Left cardiac atrium (tissue), 4 donors: Measurements from ENCODE around the gene PSMA4. TPM values are rescaled to one million over a fixed set of nuclear protein-coding genes. Genes with fewer than 3 reads are reported as not detected.
"Not testable (repeated sequence)": the region's sequence is repeated elsewhere in the genome, so short reads cannot be mapped to it uniquely, and the experiment has no call there.

Source experiments
- ATAC-seq, 2 donors: fragments of 200-7000 bp; cut with Tn5 transposase; one replicate each; pipeline ENCODE4 v1.9.1; 2020; ENCODE audit warnings: mild to moderate bottlenecking in 2 of 2, moderate library complexity in 2 of 2
- DNase-seq: peaks from one replicate; pipeline ENCODE4 v3.0.0-alpha.2; 2020
- intact Hi-C, 2 donors: fragments of 100-400 bp; cut with DNase I; formaldehyde crosslinking; loops; one replicate each; pipeline versions ENCODE4 v1.14.1 to v1.15.1; 2022 to 2023
- long read RNA-seq: library from polyadenylated mRNA; unstranded; transcript quantifications from one replicate; pipeline ENCODE4 v2.0.0, GENCODE V29; 2021
- total RNA-seq, 2 donors: library from RNA; stranded (reverse); fragmentation: NEBNext Ultra II Directional; extraction: Animal tissue kit (Norgen Biotek cat#: 25700); gene quantifications; one replicate each; pipeline ENCODE4 v1.2.1, GENCODE V29; 2021
- donor health status: DM: no; HTN: yes; CAD: no.
- donor health status: DM: no; HTN: yes; CAD: no; lungs with severe emphysema.
- donor health status: DM: yes; HTN: yes; CAD: no.
- donor health status: Dilated cardiomyopathy.

Gene PSMA4
- total RNA-seq = 100 to 1,000 TPM in 1 of 2 donors, 10 to 100 TPM in 1; 97.4 to 104 TPM
- long read RNA-seq, full-length matches to known transcripts = 13 of 18 reads
- long read RNA-seq, partial matches to known transcripts = 3 of 18 reads
- long read RNA-seq, other reads (novel, unspliced or antisense) = 2 of 18 reads

DNA sequence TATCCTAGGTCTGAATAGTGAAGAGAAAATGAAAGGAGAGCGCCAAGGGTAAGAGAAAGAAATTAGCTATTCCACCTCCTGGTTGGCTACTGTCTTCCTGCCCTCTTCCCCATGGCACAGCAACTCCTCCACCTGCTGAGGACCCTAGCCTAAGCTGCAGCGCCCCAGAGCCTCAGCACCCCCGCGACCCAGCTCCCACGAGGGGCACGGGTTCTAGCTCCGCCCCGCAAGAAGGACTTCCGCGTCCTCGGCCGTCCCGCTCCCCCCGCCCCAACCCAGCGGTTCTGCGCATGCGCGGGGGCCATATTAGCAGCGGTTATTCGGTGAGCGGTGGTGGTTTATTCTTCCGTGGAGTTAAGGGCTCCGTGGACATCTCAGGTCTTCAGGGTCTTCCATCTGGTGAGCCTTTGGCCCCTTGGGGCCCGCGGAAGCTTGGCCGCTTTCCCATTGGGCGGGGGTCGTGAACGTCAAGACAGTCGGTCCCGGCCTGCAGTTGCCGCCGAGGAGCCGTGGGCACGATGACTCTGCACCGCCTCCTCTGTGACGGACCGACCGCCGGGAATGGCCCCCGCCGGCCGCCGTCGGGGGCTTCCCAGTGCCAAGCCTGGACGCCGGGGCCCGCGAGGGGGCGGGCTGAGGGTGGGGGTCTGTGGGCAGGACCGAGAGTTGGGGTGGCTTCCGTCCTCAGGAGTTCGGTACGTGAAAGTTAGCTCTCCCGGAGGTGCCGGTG lies at the start of gene PSMA4:
Gene PSMA4 (plus strand): TSS at position 304 of the 730 bp plus-strand sequence. CDS start 1,484 bp downstream, outside the sequence.
- peak; percentile 94 for DNase-seq
- intact Hi-C loops = no loop called here
- peak; percentile 94 to 96 for ATAC-seq

DNA sequence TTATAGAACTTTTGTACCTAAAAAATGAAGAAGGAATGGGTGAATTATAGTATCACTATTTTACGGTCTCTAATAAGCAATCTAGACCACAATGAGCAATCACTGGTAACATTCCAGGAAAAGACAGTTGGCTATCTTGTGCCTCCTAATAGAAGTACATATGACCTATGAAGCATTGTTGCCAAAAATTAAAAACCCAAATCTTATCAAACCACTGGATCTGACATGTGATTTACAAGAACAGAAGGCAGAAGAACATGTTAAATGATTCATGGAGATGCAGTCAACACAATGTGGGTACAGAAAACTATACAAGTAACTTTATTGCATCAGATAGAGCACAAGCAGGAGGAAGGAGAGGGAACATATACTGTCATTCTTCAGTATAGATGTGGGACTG lies 47.4 kb upstream of the PSMA4 start:
- DNase-seq (no peak), ATAC-seq (no peak)
- intact Hi-C loops = no loop called here

DNA sequence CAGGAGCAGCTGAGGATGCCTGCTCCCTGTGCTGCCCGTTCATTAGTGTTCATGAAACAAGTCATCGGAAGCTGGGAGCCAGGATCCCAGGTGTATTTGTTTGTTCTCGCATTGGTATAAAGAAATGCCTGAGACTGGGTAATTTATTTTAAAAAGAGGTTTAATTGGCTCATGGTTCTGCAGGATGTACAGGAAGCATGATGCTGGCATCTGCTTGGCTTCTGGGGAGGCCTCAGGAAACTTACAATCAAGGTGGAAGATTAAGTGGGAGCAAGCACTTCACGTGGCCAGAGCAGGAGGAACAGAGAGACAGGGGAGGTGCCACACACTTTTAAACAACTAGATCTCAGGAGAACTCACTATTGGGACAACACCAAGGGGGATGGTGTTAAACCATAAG lies 38.4 kb upstream of the PSMA4 start:
- ATAC-seq = no peak
- intact Hi-C loops = no loop called here
- no peak for DNase-seq

DNA sequence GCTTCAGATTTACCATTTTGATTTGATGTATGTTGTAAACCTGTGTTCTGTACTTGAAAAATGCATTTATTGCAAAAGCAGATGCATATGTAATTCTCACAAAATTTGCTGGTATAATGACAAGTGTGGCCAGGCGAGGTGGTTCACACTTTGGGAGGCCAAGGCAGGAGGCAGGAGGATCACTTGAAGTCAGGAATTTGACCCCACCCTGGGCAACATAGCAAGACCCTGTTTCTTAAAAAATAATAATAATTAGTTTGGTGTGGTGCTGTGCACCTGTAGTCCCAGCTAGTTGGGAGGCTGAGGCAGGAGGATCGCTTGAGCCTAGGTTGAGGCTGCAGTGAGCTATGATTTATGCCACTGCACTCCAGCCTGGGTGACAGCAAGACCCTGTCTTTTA lies 37.6 kb upstream of the PSMA4 start:
- ATAC-seq (no peak), DNase-seq (no peak)
- intact Hi-C loops = no loop called here

DNA sequence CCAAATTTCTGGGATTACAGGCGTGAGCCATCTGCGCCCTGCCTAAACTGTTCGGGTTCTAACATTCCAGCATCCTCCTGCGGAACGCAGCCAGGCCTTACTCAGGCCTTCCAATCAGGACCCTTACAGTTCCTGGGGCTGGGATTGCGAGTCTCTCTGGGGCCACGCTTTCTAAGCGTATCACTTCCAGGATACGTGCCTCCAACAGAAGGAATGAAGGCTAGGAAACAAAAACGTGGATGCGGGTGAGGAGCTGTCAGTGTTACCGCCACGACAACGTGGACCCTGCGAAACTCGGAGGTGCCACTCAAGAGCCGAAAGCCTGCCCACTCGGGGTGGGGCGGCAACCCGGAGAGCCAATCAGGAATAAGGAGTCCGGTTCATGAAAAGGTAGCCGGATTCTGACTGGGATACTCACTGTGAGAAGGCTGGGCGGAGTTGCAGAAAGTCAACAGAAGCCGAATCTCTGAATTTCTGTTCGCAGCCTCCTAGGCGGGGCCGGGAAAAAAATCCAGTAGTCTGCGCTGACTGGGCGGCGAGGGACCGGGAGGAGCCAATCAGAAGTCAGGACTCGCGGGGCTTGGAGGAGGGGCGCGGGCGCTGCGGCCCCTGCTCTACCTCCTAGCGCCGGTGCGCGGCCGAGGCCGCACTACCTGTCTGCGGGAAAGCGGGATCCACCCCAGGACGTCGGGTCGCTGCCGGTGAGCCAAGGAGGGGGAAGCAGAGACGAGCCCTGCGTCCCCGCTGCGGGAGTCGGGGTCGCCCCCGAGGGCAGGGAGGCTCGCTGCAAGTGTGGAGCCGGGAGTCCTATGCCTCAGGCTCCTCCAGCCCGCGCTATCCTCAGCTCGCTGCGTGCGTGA lies 33.0 kb upstream of the PSMA4 start, which contains the start of gene HYKK:
Gene HYKK (plus strand): TSS at position 607 of the 860 bp plus-strand sequence. CDS start 5,512 bp downstream, outside the sequence.
- intact Hi-C loops = no loop called here
- peak; percentile 98 for ATAC-seq

DNA sequence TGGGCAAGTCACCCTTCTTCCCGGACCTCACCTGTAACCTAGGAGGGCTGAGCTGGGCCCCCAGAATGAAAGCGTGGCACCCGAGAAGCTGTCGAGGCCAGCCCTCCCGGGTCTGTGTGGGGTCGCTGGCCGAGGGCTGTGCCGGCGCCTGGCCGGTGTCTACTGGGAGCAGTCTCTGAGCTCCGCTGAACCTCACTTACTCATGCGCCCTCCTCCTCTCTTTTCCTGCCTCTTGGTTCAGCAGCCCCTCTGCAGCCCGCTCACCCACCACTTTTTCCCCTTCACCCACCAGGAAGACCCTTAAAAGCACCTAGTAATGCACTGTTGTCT lies 32.4 kb upstream of the PSMA4 start:
- DNase-seq (no peak), ATAC-seq (peak; percentile 29 to 53)
- intact Hi-C loops = no loop called here

More for the DNA sequence above, 33.0 kb upstream of the PSMA4 start, which contains the start of gene HYKK:
- peak; percentile 94 for DNase-seq

DNA sequence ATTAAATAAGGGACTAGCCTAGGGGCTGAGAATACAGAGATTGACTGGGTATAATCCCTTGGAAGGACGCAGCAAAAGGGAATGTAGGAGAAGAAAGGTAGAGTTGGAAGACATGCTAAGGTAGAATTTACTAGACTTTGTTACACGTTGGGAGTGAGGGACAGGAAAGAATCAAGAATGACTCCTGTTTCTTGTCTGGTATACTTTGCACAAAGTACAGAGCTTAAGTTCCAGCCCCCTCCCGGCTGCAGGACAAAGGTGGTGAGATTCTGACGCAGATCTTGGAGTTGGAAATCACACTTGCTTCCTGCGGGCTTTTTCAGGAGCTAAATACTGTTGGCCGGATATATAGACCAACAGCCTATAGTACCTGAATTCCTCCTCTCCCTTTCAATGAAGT lies 32.0 kb upstream of the PSMA4 start:
- no peak for DNase-seq
- ATAC-seq = no peak
- intact Hi-C loops = no loop called here

DNA sequence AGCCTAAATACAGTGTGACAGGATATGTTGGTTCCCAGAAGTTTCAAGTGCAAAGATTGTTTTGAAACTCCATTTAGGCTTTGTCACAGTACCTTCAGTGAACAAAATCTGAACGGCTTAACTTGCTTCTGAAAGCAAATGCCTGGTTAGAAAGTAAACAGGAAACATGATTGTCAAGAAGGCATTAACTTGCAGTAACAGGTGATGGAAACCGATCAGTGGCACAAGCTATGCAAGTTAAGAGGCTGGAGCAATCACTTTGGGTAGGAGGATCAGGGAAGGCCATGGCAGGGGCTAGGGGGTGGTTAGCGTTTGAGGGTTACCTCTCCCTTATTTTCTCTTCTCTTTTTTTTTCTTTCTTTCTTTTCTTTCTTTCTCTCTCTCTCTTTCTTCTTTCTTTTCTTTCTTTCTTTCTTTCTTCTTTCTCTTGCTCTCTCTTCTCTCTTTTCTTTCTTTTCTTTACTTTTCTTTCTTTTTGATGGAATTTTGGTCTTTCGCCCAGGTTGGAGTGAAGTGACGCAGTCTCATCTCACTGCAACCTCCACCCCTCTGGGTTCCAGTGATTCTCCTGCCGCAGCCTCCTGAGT lies 30.4 kb upstream of the PSMA4 start:
- intact Hi-C loops = no loop called here
- no peak for ATAC-seq
- DNase-seq = no peak

DNA sequence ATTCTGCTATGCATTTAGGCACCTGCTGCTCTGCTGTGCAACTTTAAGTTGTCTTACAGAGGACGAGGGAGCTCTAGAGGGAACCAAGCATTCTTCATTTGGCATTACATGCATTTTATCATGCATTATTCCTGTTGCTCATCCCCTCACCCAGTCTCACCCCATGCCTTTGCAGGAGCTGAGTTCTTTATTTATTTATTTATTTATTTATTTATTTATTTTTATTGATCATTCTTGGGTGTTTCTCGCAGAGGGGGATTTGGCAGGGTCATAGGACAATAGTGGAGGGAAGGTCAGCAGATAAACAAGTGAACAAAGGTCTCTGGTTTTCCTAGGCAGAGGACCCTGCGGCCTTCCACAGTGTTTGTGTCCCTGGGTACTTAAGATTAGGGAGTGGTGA lies 20.2 kb upstream of the PSMA4 start:
- DNase-seq, ATAC-seq, intact Hi-C loops: not testable (repeated sequence)

DNA sequence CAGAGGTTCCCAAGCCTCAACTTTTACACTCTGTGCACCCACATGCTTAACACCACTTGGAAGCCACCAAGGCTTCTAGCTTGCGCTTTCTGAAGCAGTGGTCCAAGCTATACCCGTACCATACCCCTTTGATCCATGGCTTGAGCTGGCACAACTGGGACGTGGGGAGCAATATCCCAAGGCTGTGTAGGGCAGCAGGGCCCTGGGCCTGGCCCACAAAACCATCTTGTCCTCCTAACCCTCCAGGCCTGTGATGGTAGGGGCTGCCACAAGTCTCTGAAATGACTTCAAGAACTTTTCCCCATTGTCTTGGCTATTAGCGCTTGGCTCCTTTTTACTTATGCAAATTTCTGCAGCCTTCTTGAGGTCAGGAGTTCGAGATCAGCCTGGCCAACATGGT lies 16.0 kb upstream of the PSMA4 start:
- DNase-seq = no peak
- ATAC-seq = no peak
- intact Hi-C loops = no loop called here

DNA sequence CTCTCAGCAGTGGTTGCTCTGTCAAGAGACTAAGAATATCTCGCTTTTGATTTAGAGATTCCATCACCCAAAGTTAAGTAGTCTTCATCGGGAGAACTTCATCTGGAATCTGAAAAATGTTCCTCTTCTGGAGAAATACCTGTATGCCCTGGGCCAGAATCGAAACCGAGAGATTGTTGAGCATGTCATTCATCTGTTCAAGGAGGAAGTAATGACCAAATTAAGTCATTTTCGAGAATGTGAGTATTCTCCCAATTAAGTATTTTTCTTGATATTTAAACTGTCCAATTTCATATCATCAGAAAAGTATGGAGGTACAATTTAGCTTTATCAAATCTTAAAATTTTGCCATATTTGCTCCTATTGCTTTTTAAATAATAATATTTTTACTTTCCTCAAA lies 12.9 kb upstream of the PSMA4 start:
- ATAC-seq = no peak
- intact Hi-C loops = no loop called here
- DNase-seq = no peak

DNA sequence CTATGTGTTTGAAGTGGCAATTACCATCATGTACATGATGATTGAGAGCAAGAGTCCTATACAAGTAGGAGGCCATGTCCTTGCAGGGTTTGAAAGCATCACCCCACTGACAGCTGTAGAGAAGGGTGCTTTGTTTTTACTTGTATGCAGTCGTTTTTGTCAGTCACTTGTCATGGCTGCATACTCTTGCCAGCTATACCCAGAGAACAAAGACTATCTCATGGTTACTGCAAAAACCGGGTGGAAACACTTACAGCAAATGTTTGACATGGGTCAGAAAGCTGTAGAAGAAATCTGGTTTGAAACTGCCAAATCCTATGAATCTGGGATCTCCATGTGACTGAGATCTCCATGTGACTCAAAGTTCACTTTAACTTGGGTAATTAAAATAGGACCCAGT lies 6.9 kb upstream of the PSMA4 start:
- DNase-seq = no peak
- no peak for ATAC-seq
- intact Hi-C loops = no loop called here

DNA sequence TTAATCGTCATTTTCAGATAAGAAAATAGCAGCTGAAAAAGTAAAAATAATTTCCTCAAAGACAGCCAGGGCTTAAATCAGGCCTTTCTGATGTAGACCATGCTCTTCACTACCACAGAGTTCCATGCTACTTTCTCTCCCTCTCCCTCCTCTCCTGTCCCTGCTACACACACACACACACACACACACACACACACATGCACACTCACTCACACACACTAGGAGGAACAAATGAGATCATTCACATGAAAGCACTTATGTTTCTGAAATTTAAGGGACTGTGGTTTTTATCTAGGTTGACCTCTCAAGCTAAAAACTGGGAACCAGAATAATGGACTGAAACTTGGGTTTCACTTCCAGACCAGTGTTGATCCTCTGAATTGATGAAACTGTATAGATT lies 4.1 kb upstream of the PSMA4 start:
- intact Hi-C loops = no loop called here
- DNase-seq = no peak
- ATAC-seq = no peak

DNA sequence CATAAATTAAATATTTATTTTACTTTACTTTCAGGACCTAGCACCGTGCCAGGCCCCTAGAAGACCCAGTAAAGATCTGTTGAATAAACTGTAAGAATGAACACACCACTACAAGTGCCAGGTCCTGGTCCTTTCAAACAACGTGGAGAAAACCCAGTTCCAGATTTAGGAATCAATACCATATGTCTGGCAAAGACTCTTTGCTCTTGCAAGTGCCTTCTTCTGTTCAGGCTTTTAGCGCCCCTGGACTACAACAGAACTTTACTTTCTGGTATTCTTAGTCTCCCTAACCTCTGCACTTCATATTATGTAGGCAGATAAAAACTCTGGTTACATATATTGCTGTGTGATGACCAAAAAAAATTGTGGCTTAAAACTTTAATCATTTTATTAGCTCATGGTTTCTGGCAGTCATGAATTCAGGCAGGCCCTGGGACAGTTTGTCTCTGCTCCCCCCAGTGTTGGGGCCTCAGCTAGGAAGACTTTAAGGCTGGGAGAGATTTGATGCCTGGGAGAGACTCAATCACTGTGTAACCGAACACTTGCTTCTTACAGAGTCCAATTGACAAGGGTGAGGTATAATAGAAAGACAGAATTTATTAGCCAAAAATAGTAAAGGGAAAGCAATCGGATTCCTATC lies 2.9 kb upstream of the PSMA4 start:
- intact Hi-C loops = no loop called here
- ATAC-seq (no peak), DNase-seq (no peak)

DNA sequence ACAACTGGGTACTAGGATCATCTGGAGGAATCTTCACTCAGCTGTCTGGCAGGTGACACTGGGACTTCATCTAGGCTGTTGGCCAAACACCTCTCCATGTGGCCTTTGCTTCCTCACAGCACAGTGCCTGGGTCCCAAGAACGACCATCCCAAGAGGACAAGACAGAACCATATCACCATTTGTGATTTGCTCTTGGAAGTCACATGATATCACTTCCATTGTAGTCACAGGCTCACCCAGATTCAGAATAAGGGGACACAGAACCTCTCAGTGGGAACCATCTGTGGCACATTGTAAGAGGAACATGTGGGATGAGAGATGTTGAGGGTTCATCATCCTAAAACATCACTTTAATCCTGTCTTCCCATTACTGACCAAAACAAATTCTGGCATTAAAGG lies 1.9 kb upstream of the PSMA4 start:
- ATAC-seq = no peak
- intact Hi-C loops = no loop called here
- no peak for DNase-seq

DNA sequence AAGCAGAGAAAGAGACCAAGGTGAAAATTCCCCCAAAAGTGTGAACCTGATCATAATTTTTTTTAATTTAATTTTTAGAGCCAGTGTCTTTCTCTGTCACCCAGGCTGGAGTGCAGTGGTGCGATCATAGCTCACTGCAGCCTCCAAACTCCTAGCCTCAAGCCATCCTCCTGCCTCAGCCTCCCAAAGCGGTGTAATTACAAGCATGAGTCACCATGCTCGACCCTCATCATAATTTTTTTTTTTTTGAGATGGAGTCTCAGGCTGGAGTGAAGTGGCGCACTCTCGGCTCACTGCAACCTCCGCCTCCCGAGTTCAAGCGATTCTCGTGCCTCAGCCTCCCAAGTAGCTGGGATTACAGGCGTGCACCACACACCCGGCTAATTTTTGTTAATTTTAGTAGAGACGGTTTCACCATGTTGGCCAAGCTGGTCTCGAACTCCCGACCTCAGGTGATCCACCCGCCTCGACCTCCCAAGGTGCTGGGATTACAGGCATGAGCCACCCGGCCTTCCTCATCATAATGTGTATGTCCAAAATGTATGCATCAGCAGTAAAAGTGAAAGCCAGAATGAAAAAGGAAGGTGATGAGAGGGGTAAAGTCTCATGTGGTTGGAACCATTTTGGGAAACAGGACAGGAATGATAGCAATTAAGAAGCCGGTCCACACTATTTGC lies 642 bp upstream of the PSMA4 start:
- DNase-seq, ATAC-seq, intact Hi-C loops: not testable (repeated sequence)

DNA sequence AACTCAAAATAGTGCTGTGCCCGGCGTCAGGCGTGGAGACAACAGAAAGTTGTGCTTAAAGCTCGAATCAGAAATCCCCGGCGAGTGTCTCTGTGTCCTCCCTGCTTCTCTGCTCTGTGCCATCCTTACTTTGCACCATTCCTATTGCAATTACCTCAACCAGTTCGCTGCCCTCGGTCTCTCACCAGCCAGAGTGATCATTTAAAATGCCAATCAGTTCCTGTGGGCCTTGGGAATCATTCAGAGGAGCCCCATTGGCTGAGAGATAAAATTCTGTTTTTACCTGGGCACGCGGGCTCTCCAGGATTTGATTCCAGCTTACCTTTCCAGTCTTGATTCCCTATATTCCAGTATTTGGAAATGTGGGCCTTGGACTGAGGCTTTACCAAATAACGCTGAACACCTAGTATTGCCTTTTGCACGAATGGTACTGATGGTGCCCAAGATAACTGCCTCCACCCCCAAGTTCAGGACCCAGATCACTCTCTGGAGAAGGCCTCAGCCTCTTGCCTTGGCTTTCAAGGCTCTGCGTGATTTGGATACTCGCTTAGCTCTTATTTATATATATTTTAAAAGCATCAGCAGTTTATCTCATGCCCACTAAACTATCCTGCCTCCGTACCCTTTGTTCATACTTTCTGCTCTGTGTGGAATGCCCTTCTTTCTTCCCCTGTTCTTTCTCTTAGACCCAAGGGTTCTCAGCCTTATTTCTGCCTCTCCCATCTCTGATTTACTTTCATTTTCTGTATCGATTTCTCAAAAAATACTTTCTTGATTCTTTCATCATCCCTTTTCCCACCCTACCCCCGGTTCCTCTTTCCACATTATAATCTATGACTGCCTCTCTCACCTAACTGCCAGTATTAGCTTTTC lies 863 bp downstream of the PSMA4 start:
- ATAC-seq (no peak), DNase-seq (no peak)
- intact Hi-C loops = no loop called here

DNA sequence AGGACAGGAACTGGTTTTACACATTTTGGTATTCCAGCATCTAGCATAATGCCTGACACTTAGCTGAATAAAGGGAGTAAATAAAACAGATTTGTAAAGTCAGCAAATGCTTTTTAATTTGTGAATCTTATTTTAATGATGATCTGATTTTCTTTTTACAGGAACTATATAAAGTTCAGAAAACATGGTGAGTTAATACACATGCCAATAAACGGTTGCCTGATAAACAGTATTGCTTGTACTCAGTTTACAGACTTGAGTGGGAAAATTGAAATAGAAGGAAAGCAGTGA lies 1.4 kb downstream of the PSMA4 start:
- DNase-seq (no peak), ATAC-seq (no peak)
- intact Hi-C loops = no loop called here
